Measurements from ENCODE around the gene TPGS2.
"Not testable (repeated sequence)": the region's sequence is repeated elsewhere in the genome, so short reads cannot be mapped to it uniquely, and the experiment has no call there.

TPGS2 gene

DNA sequence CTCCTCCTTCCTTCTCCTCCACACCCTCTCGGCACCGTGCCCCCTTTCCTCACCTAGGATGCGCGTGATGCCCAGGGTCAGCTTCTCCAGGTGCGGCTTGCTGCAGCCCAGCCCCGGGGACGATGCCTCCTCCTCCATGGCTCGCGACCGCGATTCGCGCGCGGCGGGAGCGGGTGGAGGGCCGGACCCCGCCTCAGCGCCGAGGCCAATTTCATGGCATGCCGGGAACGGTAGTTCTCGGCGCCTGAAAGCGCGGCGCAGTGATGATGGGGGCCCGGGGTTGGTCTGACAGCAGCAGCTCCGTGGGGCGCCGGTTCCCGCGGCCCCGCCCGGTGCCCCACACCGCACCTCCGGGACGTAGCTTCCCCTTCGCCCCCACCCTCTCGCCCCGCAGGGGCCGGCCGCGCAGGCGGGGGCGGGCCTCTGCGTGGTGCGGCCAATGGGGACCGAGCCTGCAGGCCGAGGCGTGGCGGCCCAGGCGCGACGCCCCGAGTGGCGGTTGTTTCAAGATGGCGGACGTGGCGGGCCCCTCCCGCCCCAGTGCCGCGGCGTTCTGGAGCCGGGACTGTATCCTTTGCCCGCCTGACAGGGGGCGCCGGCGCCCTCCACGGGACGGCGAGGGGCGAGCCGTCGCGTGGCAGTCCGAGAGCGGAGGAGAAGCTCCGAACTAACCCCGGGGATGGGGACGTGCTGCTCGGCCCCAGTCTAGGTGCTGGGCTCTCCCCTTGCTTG, at the start of gene TPGS2, which contains the start of gene KIAA1328:
TPGS2 (minus strand) TSS at position 373 of the 732 bp plus-strand sequence; CDS start at position 138, 235 bp downstream.
KIAA1328 (plus strand) TSS at position 498 of the 732 bp plus-strand sequence; CDS start at position 510, 12 bp downstream.
- DNase-seq (ENCODE audit: low read depth in 2 of 2): peak; percentile 74 to 81

DNA sequence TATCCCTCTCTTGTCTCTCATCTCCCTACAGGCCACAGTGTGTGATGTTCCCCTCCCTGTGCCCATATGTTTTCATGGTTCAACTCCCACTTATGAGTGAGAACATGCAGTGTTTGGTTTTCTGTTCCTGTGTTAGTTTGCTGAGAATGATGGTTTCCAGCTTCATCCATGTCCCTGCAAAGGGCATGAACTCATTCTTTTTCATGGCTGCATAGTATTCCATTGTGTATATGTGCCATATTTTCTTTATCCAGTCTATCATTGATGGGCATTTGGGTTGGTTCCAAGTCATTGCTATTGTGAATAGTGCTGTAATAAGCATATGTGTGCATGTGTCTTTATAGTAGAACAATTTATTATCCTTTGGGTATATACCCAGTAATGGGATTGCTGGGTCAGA, 45.0 kb upstream of the TPGS2 start:
- DNase-seq (ENCODE audit: low read depth in 2 of 2): not testable (repeated sequence)

DNA sequence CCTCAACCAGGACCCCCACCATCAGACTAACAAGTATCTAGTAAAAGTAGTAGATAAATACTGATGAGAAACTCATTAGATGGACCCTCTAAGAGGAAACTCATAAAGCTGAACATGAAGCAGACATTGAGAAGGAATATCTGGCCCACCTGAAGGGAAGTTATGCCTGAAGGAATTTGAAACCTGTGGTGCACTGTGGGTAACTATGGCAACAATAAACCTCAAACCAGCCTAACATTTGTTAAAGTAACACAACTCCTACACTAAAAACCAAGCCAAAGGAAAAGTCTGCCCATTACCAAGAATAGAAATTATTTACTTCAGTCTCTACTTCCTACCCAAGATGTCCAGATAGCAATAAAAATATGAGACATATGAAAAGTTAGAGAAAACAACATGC, 43.5 kb upstream of the TPGS2 start:
- no peak for DNase-seq (ENCODE audit: low read depth in 2 of 2)

GRCh38 chr18:36871801-36872200, 43.0 kb upstream of the TPGS2 start:
- DNase-seq (ENCODE audit: low read depth in 2 of 2): no peak

- DNase-seq (ENCODE audit: low read depth in 2 of 2): no peak
These were observed 38.3 kb upstream of the TPGS2 start for GRCh38 chr18:36867056-36867455.

DNA sequence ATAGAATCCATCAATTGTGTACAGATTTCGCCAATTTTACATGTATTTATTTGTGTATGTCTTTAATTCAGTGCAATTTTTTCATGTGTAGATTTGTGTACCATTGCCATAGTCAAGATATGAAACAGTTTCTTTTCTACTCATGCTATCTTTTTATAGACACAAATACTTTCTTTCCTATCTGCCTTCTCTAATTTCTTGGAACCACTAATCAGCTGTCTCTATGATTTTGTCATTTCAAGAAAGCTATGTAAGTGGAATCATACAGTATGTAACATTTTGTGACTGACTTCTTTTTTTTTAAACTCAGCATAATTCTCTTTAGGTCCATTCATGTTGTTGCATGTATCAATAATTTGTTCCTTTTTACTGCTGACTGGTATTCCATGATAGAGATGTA, 33.4 kb upstream of the TPGS2 start:
- no peak for DNase-seq (ENCODE audit: low read depth in 2 of 2)

- DNase-seq (ENCODE audit: low read depth in 2 of 2): no peak
These were observed 28.0 kb upstream of the TPGS2 start for GRCh38 chr18:36856815-36857214.

DNA sequence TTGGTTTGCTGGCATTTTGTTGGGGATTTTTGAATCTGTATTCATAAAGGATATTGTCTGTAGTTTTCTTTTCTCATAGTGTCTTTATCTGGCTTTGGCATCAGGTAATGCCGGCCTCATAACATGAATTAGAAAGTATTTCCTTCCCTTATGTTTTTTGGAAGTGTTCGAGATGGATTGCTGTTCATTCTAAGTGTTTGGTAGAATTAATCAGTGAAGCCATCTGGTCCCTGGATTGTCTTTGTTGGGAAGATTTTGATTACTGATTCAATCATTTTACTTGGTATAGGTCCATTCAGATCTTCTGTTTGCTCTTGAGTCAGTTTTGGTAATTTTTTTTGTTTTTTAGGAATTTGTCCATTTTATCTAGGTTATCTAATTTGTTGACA, 22.4 kb upstream of the TPGS2 start:
- DNase-seq (ENCODE audit: low read depth in 2 of 2): no peak

GRCh38 chr18:36850527-36851201, 21.9 kb upstream of the TPGS2 start:
- DNase-seq (ENCODE audit: low read depth in 2 of 2): no peak

DNA sequence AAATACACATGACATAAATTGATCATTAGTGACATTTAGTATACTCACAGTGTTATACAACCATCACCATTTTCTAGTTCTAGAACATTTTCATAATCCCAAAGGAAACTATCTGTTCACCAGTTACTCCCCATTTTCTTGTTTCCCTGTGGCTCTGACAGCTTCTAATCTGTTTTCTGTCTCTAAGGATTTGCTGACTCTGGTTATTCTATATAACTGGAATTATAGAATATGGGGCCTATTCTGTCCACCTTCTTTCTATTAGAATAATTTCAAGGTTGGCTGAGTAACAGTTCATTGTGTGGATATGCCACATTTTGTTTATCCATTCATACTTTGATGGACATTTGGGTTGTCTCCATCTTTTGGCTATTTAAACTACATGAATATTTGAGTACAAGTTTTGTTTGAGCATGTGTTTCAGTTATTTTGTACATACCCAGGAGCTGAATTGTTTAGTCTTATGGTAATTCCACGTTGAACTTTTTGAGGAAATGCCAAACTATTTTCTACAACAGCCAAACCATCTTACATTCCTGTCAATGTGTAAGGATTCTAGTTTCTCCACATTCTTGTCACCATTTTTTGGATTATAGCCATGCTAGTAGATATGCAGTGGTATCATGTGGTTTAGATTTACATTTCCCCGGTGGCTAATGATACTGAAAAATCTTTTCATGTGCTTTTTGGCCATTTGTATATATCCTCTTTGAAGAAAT, 20.6 kb upstream of the TPGS2 start:
- no peak for DNase-seq (ENCODE audit: low read depth in 2 of 2)

DNA sequence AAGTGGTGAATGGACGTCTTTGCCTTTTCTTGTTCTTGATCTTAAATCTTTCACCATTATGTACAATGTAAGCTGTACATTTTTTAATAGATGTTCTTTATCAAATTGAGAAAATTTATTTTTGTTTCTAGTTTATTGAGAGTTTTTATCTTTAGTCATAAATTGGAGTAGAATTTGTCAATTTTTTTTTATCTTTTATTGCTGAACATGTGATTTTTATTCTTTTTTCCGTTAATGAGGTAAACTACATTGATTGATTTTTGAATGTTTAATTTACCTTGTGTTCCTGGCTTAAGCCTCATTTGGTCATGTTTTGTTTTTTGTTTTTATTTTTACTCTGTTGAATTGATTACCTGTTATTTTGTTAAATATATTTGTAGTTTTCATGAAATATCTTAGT, 19.8 kb upstream of the TPGS2 start:
- DNase-seq (ENCODE audit: low read depth in 2 of 2): no peak

DNA sequence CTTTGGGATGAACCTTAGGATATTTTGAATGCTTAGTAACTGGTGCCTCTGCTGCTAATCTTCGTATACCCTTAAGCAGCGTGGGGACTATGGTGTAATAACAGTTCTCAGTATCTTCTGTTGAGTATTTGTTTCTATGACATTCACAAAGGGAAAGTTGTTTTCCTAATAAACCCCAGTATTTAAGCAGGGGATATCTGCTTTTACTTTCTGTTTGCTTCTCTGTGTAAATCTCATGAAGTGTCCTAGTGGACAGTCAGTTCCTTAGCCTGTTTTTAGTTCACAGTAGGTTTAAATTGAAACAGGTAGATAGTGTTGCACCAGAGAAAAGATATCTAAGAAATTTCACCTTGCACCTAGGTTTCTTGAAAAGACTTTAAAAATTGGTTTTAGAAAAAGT, 15.0 kb upstream of the TPGS2 start:
- no peak for DNase-seq (ENCODE audit: low read depth in 2 of 2)

GRCh38 chr18:36843199-36843598, 14.4 kb upstream of the TPGS2 start:
- no peak for DNase-seq (ENCODE audit: low read depth in 2 of 2)

- no peak for DNase-seq (ENCODE audit: low read depth in 2 of 2)
These were observed 11.0 kb upstream of the TPGS2 start for GRCh38 chr18:36839835-36840234.

DNA sequence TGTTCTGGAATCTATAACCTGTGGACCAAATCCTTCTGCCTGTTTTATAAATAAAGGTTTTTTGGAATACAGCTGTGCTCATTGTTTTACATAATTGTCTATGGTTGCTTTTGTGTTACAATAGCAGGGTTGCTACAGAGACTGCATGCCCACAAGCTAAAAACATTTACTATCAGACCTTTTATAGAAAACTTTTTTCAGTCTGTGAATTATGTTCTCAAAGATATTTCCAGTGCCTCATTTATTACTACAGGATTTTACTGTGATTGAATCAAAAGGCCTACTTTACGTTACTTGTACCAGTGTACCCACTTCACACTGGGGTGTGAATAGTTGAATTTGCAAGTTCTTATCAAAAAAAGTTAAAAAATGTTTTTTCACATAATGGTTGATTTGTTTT, 7.1 kb upstream of the TPGS2 start:
- no peak for DNase-seq (ENCODE audit: low read depth in 2 of 2)

GRCh38 chr18:36833120-36833519, 4.3 kb upstream of the TPGS2 start:
- DNase-seq (ENCODE audit: low read depth in 2 of 2): no peak

- DNase-seq (ENCODE audit: low read depth in 2 of 2): no peak
These were observed 2.3 kb upstream of the TPGS2 start for GRCh38 chr18:36831139-36831538.

GRCh38 chr18:36830158-36830495, 1.3 kb upstream of the TPGS2 start:
- no peak for DNase-seq (ENCODE audit: low read depth in 2 of 2)

DNA sequence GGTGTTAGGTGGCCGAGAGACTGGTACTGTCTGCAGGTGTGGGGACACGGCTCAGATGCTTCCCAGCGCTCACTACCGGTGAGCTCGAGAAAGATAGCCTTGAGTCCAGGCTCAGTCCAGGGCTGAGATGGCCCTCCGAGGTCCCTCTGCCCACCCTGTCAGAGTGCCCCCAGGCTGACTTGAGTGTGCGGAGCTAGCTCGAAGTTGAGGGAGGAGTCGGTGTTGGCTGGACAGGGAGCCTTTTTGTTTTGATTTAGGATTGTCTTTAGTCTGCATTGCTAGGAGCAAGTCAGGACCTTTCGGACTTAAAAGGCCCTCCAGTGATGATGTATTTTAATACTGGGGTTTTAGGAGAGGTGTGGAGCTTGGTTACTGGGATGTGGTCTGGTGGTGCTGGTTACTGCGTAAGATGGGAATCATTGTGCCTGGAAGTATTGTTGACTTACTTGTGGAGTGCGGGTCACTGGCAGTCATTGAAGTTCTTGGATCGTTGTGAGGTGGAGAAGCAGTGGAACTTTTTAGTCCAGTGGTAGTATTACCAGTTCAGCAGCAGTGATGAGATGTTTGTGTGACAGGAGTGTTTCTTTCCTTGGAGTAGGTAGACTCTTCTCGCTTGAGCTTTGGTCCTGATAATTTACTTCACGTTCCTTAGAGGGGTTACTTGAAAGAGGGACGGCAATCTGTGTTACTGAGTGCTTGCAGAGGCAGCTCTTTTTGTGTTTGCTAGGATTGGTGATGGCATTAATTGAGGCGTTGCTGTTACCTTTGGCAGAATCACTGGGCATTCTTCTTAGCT, 758 bp upstream of the TPGS2 start:
- no peak for DNase-seq (ENCODE audit: low read depth in 2 of 2)

- DNase-seq (ENCODE audit: low read depth in 2 of 2): peak; percentile 3 to 7
These were observed 609 bp downstream of the TPGS2 start for GRCh38 chr18:36828157-36828629.

DNA sequence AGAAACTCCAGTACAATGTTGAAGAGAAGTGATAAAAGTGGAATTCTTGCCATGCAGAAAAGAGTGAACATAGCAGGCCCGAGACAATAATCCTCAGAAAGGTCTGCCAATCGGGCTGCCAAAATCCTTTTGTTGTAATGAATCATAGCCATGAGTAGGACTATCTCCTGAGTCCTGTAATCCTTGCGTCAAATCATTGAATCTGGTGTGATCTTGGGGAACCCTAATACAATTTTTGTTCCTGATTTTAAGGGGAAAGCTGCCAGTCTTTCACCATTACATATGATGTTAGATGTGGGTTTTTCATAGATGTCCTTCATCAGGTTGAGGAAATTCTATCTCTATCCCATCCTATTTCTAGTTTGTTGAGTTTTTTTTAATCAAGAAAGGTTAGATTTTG, 2.2 kb downstream of the TPGS2 start:
- no peak for DNase-seq (ENCODE audit: low read depth in 2 of 2)

GRCh38 chr18:36825526-36825925, 3.3 kb downstream of the TPGS2 start:
- no peak for DNase-seq (ENCODE audit: low read depth in 2 of 2)

Data from stimulated activated CD4-positive, alpha-beta T cell treated with anti-CD3 and anti-CD28 coated beads, Interleukin-15, amount 100 ng/mL, for 48 hours (primary cell).